H1 (cell line): ENCODE measurements around the gene UBE2G2. TPM values are rescaled to one million over a fixed set of nuclear protein-coding genes. Genes with fewer than 3 reads are reported as not detected.

Experiments
- CTCF ChIA-PET: fragments of 300-600 bp; sonication (Branson Sonifier 250); formaldehyde crosslinking; loops from one replicate; lab custom pipeline; 2021; ENCODE audit not compliant: partially characterized antibody; lab: Charles Lee
- POLR2A ChIA-PET: fragments of 300-600 bp; sonication (Branson Sonifier 250); formaldehyde crosslinking; loops from one replicate; lab custom pipeline; 2021; ENCODE audit warnings: inconsistent platforms; ENCODE audit not compliant: partially characterized antibody; lab: Charles Lee
- DNase-seq, 2 experiments: peaks; one replicate each; pipeline versions ENCODE4 v3.0.0 to v3.0.0-alpha.2; 2010 to 2022; ENCODE audit warnings: low spot score in 2 of 2, low read depth in 1 of 2, mixed read lengths in 1 of 2
- FAIRE-seq: peaks from 2 replicates; lab custom pipeline; 2011; peaks lifted over from hg19 to GRCh38; lab: Jason Lieb, UNC
- H2AFZ ChIP-seq: 2 replicates; pipeline ENCODE4 v1.8.1; 2012; ENCODE audit warnings: low read length, inconsistent platforms
- H2AK5ac ChIP-seq: 2 replicates; pipeline ENCODE4 v1.6.1; 2013; ENCODE audit warnings: low read depth, low read length
- H2BK120ac ChIP-seq: replicated peaks from 2 replicates; pipeline ENCODE3; 2013; ENCODE audit warnings: low read depth, low read length, inconsistent platforms
- H2BK12ac ChIP-seq: 2 replicates; pipeline ENCODE4 v1.6.1; 2013; ENCODE audit warnings: low read depth, low read length
- H2BK15ac ChIP-seq: 2 replicates; pipeline ENCODE4 v1.6.1; 2013; ENCODE audit warnings: low read length
- H2BK20ac ChIP-seq: 2 replicates; pipeline ENCODE4 v1.6.1; 2013; ENCODE audit warnings: low read length
- H2BK5ac ChIP-seq: 2 replicates; pipeline ENCODE4 v1.6.1; 2013; ENCODE audit warnings: low read depth, low read length
- H3K14ac ChIP-seq: 2 replicates; pipeline ENCODE4 v1.6.1; 2013; ENCODE audit warnings: inconsistent platforms; ENCODE audit not compliant: insufficient read length
- H3K18ac ChIP-seq: 2 replicates; pipeline ENCODE4 v1.6.1; 2013; ENCODE audit warnings: low read length; ENCODE audit errors: extremely low read depth
- H3K23ac ChIP-seq: 2 replicates; pipeline ENCODE4 v1.6.1; 2013; ENCODE audit warnings: inconsistent platforms; ENCODE audit not compliant: insufficient read length
- H3K23me2 ChIP-seq: 2 replicates; pipeline ENCODE4 v1.6.1; 2013; ENCODE audit warnings: low read depth, low read length
- H3K27ac ChIP-seq: 2 replicates; pipeline ENCODE4 v1.6.1; 2011; ENCODE audit warnings: low read depth, low read length, inconsistent platforms
- H3K27me3 ChIP-seq, 4 experiments: replicated peaks in 1 of 4; 1 replicate in 1 of 4; 2 replicates in 3 of 4; pipeline versions ENCODE4 v1.6.1 to v1.8.1; 2011 to 2013; ENCODE audit warnings: low read length in 3 of 4, mild to moderate bottlenecking in 3 of 4, inconsistent platforms in 2 of 4, mixed read lengths in 2 of 4, moderate library complexity in 1 of 4; ENCODE audit not compliant: control insufficient read depth in 3 of 4, insufficient read depth in 3 of 4; ENCODE audit errors: extremely low read depth in 1 of 4
- H3K36me3 ChIP-seq, 4 experiments: 2 replicates each; pipeline versions ENCODE4 v1.6.1 to v1.8.1; 2011 to 2013; ENCODE audit warnings: mild to moderate bottlenecking in 4 of 4, low read length in 3 of 4, moderate library complexity in 2 of 4, control low read depth in 1 of 4, inconsistent platforms in 1 of 4; ENCODE audit not compliant: insufficient read depth in 4 of 4, control insufficient read depth in 2 of 4
- H3K4ac ChIP-seq: replicated peaks from 2 replicates; pipeline ENCODE3; 2013; ENCODE audit warnings: low read length, low read depth, mixed read lengths, inconsistent platforms; ENCODE audit not compliant: insufficient read length
- H3K4me1 ChIP-seq, 4 experiments: replicated peaks in 1 of 4; 1 replicate in 1 of 4; 2 replicates in 3 of 4; pipeline versions ENCODE4 v1.6.1 to v1.8.1; 2011 to 2013; ENCODE audit warnings: low read length in 3 of 4, inconsistent platforms in 2 of 4, mixed read lengths in 1 of 4; ENCODE audit not compliant: insufficient read depth in 4 of 4, control insufficient read depth in 3 of 4
- H3K4me2 ChIP-seq, 2 experiments: 2 replicates each; pipeline versions ENCODE4 v1.6.1 to v1.8.1; 2011 to 2013; ENCODE audit warnings: low read depth in 2 of 2, low read length in 2 of 2, control low read depth in 1 of 2, inconsistent platforms in 1 of 2, mild to moderate bottlenecking in 1 of 2; ENCODE audit not compliant: insufficient read depth in 1 of 2
- H3K4me3 ChIP-seq, 4 experiments: fragments of 200-600, 300-600 bp in 1 of 4; sonication (generic), shearing (Covaris generic), sonication (Bioruptor Twin) in 1 of 4; 2 replicates each; pipeline versions ENCODE4 v1.5.1 to v1.8.1; 2011 to 2016; ENCODE audit warnings: low read length in 4 of 4, low read depth in 3 of 4, control low read depth in 2 of 4, inconsistent platforms in 2 of 4, mild to moderate bottlenecking in 2 of 4, mixed read lengths in 1 of 4, moderate library complexity in 1 of 4; ENCODE audit not compliant: insufficient read depth in 2 of 4; ENCODE audit errors: extremely low read depth in 1 of 4
- H3K56ac ChIP-seq: replicated peaks from 2 replicates; pipeline ENCODE3; 2013; ENCODE audit warnings: low read depth, mild to moderate bottlenecking, mixed read lengths, low read length, inconsistent platforms; ENCODE audit not compliant: insufficient read length
- H3K79me1 ChIP-seq: 2 replicates; pipeline ENCODE4 v1.6.1; 2013; ENCODE audit warnings: low read depth, low read length, control low read depth
- H3K79me2 ChIP-seq, 2 experiments: 2 replicates each; pipeline versions ENCODE4 v1.6.1 to v1.8.1; 2012 to 2013; ENCODE audit warnings: low read length in 2 of 2, mild to moderate bottlenecking in 2 of 2, inconsistent platforms in 1 of 2; ENCODE audit not compliant: insufficient read depth in 2 of 2, control insufficient read depth in 1 of 2
- H3K9ac ChIP-seq, 4 experiments: replicated peaks in 1 of 4; 1 replicate in 1 of 4; 2 replicates in 3 of 4; pipeline versions ENCODE4 v1.6.1 to v1.8.1; 2011 to 2013; ENCODE audit warnings: low read depth in 3 of 4, low read length in 3 of 4, control low read depth in 2 of 4, mild to moderate bottlenecking in 2 of 4, moderate library complexity in 2 of 4, inconsistent platforms in 1 of 4; ENCODE audit errors: extremely low read depth in 1 of 4
- H3K9me3 ChIP-seq, 2 experiments: 2 replicates each; pipeline versions ENCODE4 v1.6.1 to v1.8.1; 2012 to 2013; ENCODE audit warnings: mild to moderate bottlenecking in 2 of 2, moderate library complexity in 2 of 2, control low read depth in 1 of 2, inconsistent platforms in 1 of 2, low read depth in 1 of 2, low read length in 1 of 2, mixed read lengths in 1 of 2; ENCODE audit not compliant: insufficient read depth in 2 of 2
- H4K20me1 ChIP-seq, 2 experiments: replicated peaks in 1 of 2; 2 replicates each; pipeline versions ENCODE3 to v1.8.1; 2011 to 2013; ENCODE audit warnings: inconsistent platforms in 2 of 2, low read length in 2 of 2, mild to moderate bottlenecking in 1 of 2; ENCODE audit not compliant: insufficient read depth in 2 of 2, control insufficient read depth in 1 of 2
- H4K5ac ChIP-seq: 2 replicates; pipeline ENCODE4 v1.6.1; 2013; ENCODE audit warnings: low read length, low read depth, mixed read lengths, inconsistent platforms; ENCODE audit not compliant: insufficient read length
- H4K8ac ChIP-seq: 2 replicates; pipeline ENCODE4 v1.8.0; 2013; ENCODE audit warnings: mild to moderate bottlenecking, moderate library complexity, low read length, inconsistent platforms; ENCODE audit not compliant: insufficient read depth; ENCODE audit errors: extremely low read depth
- H4K91ac ChIP-seq: replicated peaks from 2 replicates; pipeline ENCODE3; 2013; ENCODE audit warnings: low read length, mixed read lengths, inconsistent platforms; ENCODE audit not compliant: insufficient read length
- BCL11A ChIP-seq, 2 experiments: IDR thresholded peaks; one replicate each; pipeline ENCODE4 v1.6.1; 2011; ENCODE audit warnings: low read depth in 2 of 2, low read length in 2 of 2, mild to moderate bottlenecking in 2 of 2
- HDAC6 ChIP-seq: IDR thresholded peaks from one replicate; pipeline ENCODE4 v1.7.1; 2012; ENCODE audit warnings: low read depth, mild to moderate bottlenecking, inconsistent platforms, low read length, moderate library complexity
- NANOG ChIP-seq: IDR thresholded peaks from 2 replicates; pipeline ENCODE4 v1.6.1; 2011; ENCODE audit warnings: low read length, low read depth, mild to moderate bottlenecking, inconsistent platforms; ENCODE audit not compliant: insufficient read depth, poor library complexity, severe bottlenecking
- POLR2AphosphoS5 ChIP-seq: IDR thresholded peaks from 2 replicates; pipeline ENCODE4 v1.6.1; 2011; ENCODE audit warnings: low read depth, low read length
- WGBS, 2 experiments: shearing (Covaris generic) in 1 of 2; methylation state at CpG; one replicate each; pipeline versions ENCODE4 v1.1.6 to v1.1.7; 2013 to 2015; ENCODE audit warnings: low lambda C conversion rate in 2 of 2, mixed read lengths in 2 of 2, inconsistent platforms in 1 of 2, low coverage in 1 of 2, missing lambda C conversion rate in 1 of 2; ENCODE audit not compliant: insufficient replicate concordance in 2 of 2, insufficient coverage in 1 of 2, insufficient read length in 1 of 2; ENCODE audit errors: extremely low coverage in 1 of 2, missing lambda C conversion rate in 1 of 2; 5-methylcytosine and 5-hydroxymethylcytosine counted together
- polyA plus RNA-seq, 7 experiments: library from polyadenylated mRNA; depleted of rRNA in 3 of 7; stranded (reverse) in 5 of 7; unstranded in 2 of 7; fragments of >200 nt in 5 of 7; fragments of 200-250 nt in 2 of 7; gene quantifications; 1 replicate in 5 of 7; 2 replicates in 1 of 7; 4 replicates in 1 of 7; pipeline versions ENCODE4 v1.2.1 to v1.2.3, GENCODE V29; 2011 to 2013; ENCODE audit warnings: missing spikeins in 2 of 7, mixed read lengths in 2 of 7
- total RNA-seq: library from RNA; stranded (reverse); fragmentation: NEBNext Ultra II Directional; extraction: Animal tissue kit (Norgen Biotek cat#: 25700); gene quantifications from 2 replicates; pipeline ENCODE4 v1.2.1, GENCODE V29; 2021
- TF ChIP-seq, protein P1 (sequence below), 3 experiments: IDR thresholded peaks; 1 replicate in 2 of 3; 2 replicates in 1 of 3; pipeline versions ENCODE4 v1.5.1 to v1.6.1; 2011; ENCODE audit warnings: low read length in 3 of 3, mild to moderate bottlenecking in 3 of 3, inconsistent platforms in 2 of 3, low read depth in 1 of 3, moderate library complexity in 1 of 3; ENCODE audit not compliant: insufficient read depth in 1 of 3; ENCODE audit errors: control extremely low read depth in 1 of 3

UBE2G2 gene
- total and polyA plus RNA-seq, 2 of the 8 experiments (the other 6 are each of a cell fraction or from before 2014, with no cell fraction given), result 96.3 to 101 TPM

DNA sequence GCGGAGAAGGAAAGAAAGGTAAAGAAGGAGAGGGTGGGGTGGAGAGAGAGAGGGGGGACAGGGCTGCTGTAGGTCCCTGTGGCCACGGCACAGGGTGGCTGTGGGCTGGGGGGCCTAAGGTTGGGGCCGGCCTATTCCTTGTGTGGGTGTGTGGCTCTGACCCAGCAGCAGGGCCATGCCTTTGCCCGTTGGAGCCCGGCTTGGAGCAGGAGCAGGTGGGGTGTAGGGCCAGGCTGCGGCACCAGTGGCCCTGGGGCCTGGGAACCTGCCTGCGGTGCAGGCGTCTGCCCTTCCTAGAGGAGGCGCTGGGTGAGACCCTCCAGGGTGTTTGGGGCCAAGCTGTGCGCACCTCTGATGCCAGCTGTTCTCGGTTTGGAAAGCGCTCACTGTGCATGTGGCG lies 35.9 kb upstream of the UBE2G2 start:
- POLR2A ChIA-PET, result interaction anchor here (2.0 kb wide), 1 partner anchor 10 kb away, joined by 5 read pairs; no protein-coding TSS in a partner anchor
- no peak overlapping the region for H4K91ac ChIP-seq
- no peak overlapping the region for H3K4ac ChIP-seq
- H2BK120ac ChIP-seq, result no peak overlapping the region
- no peak overlapping the region for H3K9ac ChIP-seq
- H3K27me3 ChIP-seq, result no peaks in the 10 kb centered on the region
- no peak overlapping the region for H2BK5ac ChIP-seq
- TF ChIP-seq BCL11A (IDR thresholded peaks at IDR 0.05; ENCODE audit: low read depth in 2 of 2, low read length in 2 of 2) (no peak), NANOG (no peak), HDAC6 (no peak), POLR2AphosphoS5 (no peak)
- TF ChIP-seq, protein P1, sequence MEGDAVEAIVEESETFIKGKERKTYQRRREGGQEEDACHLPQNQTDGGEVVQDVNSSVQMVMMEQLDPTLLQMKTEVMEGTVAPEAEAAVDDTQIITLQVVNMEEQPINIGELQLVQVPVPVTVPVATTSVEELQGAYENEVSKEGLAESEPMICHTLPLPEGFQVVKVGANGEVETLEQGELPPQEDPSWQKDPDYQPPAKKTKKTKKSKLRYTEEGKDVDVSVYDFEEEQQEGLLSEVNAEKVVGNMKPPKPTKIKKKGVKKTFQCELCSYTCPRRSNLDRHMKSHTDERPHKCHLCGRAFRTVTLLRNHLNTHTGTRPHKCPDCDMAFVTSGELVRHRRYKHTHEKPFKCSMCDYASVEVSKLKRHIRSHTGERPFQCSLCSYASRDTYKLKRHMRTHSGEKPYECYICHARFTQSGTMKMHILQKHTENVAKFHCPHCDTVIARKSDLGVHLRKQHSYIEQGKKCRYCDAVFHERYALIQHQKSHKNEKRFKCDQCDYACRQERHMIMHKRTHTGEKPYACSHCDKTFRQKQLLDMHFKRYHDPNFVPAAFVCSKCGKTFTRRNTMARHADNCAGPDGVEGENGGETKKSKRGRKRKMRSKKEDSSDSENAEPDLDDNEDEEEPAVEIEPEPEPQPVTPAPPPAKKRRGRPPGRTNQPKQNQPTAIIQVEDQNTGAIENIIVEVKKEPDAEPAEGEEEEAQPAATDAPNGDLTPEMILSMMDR (IDR thresholded peaks at IDR 0.05; ENCODE audit: control extremely low read depth in 1 of 3, insufficient read depth in 1 of 3, low read depth in 1 of 3, low read length in 3 of 3), result peak in 1 of 3 experiments; percentile 6; a peak in 1 of 4 replicates
- no peak overlapping the region for H3K4me2 ChIP-seq
- WGBS, 2 experiments, result 90% methylated on average over 8 of the region's 13 CpGs; no CpG with 5 or more reads in 1 of the 2 experiments
- no peak overlapping the region for H2BK12ac ChIP-seq
- H4K8ac ChIP-seq, result peak overlapping the region; percentile 57; the same call in 1 of the 2 replicates
- no peak for DNase-seq
- H2BK15ac ChIP-seq, result no peak overlapping the region
- no peak overlapping the region for H2AFZ ChIP-seq
- no peaks in the 10 kb centered on the region for H3K79me1 ChIP-seq
- H3K27ac ChIP-seq, result no peak overlapping the region
- CTCF ChIA-PET, result interaction anchor here (0.6 to 1.7 kb wide), 3 partner anchors 10 to 113 kb away, joined by 3 read pairs; no protein-coding TSS in a partner anchor
- H3K14ac ChIP-seq, result no peak overlapping the region
- H3K79me2 ChIP-seq, result no peaks in the 10 kb centered on the region
- H4K20me1 ChIP-seq, result no peaks in the 10 kb centered on the region
- no peaks in the 10 kb centered on the region; a peak in 1 of 8 replicates for H3K36me3 ChIP-seq
- no peak for FAIRE-seq
- H2BK20ac ChIP-seq, result no peak overlapping the region
- no peaks in the 10 kb centered on the region; a peak in 2 of 7 replicates for H3K4me1 ChIP-seq
- no peak overlapping the region for H4K5ac ChIP-seq
- H3K18ac ChIP-seq, result no peak overlapping the region
- H3K56ac ChIP-seq, result no peak overlapping the region
- no peaks in the 10 kb centered on the region; the same call in 1 of the 2 replicates for H3K23me2 ChIP-seq
- no peaks in the 10 kb centered on the region for H3K9me3 ChIP-seq
- no peak overlapping the region for H3K4me3 ChIP-seq
- H3K23ac ChIP-seq, result no peak overlapping the region
- H2AK5ac ChIP-seq, result no peak overlapping the region
